Esophagus muscularis mucosa (tissue), 4 donors: ENCODE data around the gene LBX1. TPM values are rescaled to one million over a fixed set of nuclear protein-coding genes. Genes with fewer than 3 reads are reported as not detected.

Experiments
- DNase-seq: peaks from one replicate; pipeline ENCODE4 v3.0.0-alpha.2; 2017; ENCODE audit errors: extremely low spot score
- H3K27ac ChIP-seq, 4 donors: fragments of 200-600 bp; sonication (generic); replicated peaks in 1 of 4; 1 replicate in 3 of 4; 2 replicates in 1 of 4; pipeline ENCODE4 v1.5.1; 2016 to 2019; ENCODE audit warnings: mild to moderate bottlenecking in 1 of 4
- H3K27me3 ChIP-seq, 4 donors: fragments of 200-600 bp; sonication (generic); one replicate each; pipeline versions ENCODE4 v1.5.1 to v1.6.0; 2016 to 2019
- H3K36me3 ChIP-seq, 4 donors: fragments of 200-600 bp; sonication (generic); one replicate each; pipeline ENCODE4 v1.5.1; 2016 to 2019
- H3K4me1 ChIP-seq, 4 donors: fragments of 200-600 bp; sonication (generic); one replicate each; pipeline ENCODE4 v1.5.1; 2016 to 2019
- H3K4me3 ChIP-seq, 4 donors: fragments of 200-600 bp; sonication (generic); 1 replicate in 2 of 4; 2 replicates in 2 of 4; pipeline ENCODE4 v1.5.1; 2016 to 2019; ENCODE audit warnings: mild to moderate bottlenecking in 4 of 4, moderate library complexity in 1 of 4
- H3K9me3 ChIP-seq, 4 donors: fragments of 200-600 bp; sonication (generic); 1 replicate in 3 of 4; 2 replicates in 1 of 4; pipeline ENCODE4 v1.5.1; 2016 to 2019
- EP300 ChIP-seq: sonication (generic); formaldehyde crosslinking; IDR thresholded peaks from one replicate; pipeline ENCODE4 v1.6.1; 2017; ENCODE audit warnings: antibody characterized with exemption
- POLR2A ChIP-seq: fragments of 450-650 bp; IDR thresholded peaks from one replicate; pipeline ENCODE4 v1.6.1; 2017; ENCODE audit warnings: antibody characterized with exemption, moderate library complexity, mild to moderate bottlenecking, low read depth
- POLR2AphosphoS5 ChIP-seq, 2 donors: sonication (generic); formaldehyde crosslinking; IDR thresholded peaks; one replicate each; pipeline ENCODE4 v1.6.1; 2017; ENCODE audit warnings: antibody characterized with exemption in 2 of 2
- WGBS: methylation state at CpG from one replicate; pipeline ENCODE4 v1.1.5; 2018; 5-methylcytosine and 5-hydroxymethylcytosine counted together
- intact Hi-C: fragments of 100-400 bp; cut with DNase I; formaldehyde crosslinking; loops from one replicate; pipeline ENCODE4 v1.15.1; 2023
- total RNA-seq, 4 donors: library from RNA; depleted of rRNA; stranded (reverse); fragments of >200 nt; gene quantifications; one replicate each; pipeline versions ENCODE4 v1.1.0 to v1.2.1, GENCODE V29; 2016
- TF ChIP-seq, protein P1 (sequence below), 3 experiments: fragments of 200-600 bp in 2 of 3; fragments of 450-650 bp in 1 of 3; sonication (generic) in 2 of 3; IDR thresholded peaks; one replicate each; pipeline ENCODE4 v1.5.1; 2017 to 2019; ENCODE audit warnings: antibody characterized with exemption in 3 of 3, mild to moderate bottlenecking in 2 of 3, moderate library complexity in 1 of 3

Gene LBX1
- total RNA-seq, 4 donors from 2014 or later: not detected

DNA sequence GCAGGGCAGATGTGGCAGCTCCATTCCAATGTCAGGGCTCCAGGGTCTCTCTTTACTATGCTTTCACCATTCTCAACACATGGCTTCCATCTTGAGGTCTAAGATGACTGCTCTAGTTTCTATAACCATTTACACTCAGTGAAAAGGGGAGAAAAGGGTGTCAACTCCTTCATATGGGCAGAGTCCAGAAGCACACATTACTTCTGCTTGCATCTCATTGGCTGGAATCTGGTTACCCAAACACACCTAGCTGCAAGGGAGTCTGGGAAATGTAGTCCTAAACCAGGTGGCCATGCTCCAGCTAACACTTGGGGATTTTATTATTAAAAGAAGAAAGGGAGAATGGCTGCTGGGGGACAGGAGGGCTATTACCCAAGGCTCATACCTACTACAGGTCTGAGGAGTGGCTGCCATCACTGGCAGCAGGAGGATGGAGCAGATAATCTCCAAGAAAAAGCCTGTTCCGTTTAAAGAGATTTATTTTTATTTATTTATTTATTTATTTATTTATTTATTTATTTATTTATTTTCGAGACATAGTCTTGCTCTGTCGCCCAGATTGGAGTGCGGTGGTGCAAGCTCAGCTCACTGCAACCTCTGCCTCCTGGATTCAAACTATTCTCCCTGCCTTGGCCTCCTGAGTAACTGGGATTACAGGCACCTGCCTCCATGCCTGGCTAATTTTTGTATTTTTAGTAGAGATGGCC lies 29.1 kb upstream of the LBX1 start:
- intact Hi-C loops: no loop called here
- TF ChIP-seq POLR2A (no peak), POLR2AphosphoS5 (IDR thresholded peaks at IDR 0.05) (no peak), EP300 (no peak)
- TF ChIP-seq, protein P1, sequence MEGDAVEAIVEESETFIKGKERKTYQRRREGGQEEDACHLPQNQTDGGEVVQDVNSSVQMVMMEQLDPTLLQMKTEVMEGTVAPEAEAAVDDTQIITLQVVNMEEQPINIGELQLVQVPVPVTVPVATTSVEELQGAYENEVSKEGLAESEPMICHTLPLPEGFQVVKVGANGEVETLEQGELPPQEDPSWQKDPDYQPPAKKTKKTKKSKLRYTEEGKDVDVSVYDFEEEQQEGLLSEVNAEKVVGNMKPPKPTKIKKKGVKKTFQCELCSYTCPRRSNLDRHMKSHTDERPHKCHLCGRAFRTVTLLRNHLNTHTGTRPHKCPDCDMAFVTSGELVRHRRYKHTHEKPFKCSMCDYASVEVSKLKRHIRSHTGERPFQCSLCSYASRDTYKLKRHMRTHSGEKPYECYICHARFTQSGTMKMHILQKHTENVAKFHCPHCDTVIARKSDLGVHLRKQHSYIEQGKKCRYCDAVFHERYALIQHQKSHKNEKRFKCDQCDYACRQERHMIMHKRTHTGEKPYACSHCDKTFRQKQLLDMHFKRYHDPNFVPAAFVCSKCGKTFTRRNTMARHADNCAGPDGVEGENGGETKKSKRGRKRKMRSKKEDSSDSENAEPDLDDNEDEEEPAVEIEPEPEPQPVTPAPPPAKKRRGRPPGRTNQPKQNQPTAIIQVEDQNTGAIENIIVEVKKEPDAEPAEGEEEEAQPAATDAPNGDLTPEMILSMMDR (IDR thresholded peaks at IDR 0.05): no peak
- Histone ChIP-seq H3K4me1 (peaks cover 0 to 2% (median under 1%) of the 10 kb centered on the region in 4 donors), H3K27me3 (peaks cover 0 to 73% (median 8%) of the 10 kb centered on the region in 4 donors), H3K27ac (no peak overlapping the region), H3K36me3 (no peaks in the 10 kb centered on the region), H3K4me3 (no peak overlapping the region), H3K9me3 (peaks cover 0 to 17% (median 12%) of the 10 kb centered on the region in 4 donors)
- 88% methylated on average over 4 of the region's 4 CpGs for WGBS
- DNase-seq: no peak

DNA sequence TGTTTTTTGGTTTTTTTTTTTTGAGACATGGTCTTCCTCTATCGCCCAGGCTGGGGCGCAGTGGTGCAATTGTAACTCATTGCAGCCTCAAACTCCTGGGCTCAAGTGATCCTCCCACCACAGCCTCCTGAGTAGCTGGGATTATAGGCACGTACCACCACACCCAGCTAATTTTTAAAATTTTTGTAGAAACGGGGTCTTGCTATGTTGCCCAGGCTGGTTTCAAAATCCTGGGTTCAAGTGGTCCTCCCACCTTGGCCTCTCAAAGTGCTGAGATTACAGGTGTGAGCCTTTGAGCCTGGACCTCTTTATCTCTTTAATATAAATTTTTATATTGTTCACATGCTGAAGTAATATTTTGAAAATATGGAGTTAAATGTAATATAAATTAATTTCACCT lies 28.2 kb upstream of the LBX1 start:
- Histone ChIP-seq H3K27ac (no peak overlapping the region), H3K27me3 (peaks cover 0 to 72% (median 7%) of the 10 kb centered on the region in 4 donors), H3K9me3 (peaks cover 0 to 17% (median 12%) of the 10 kb centered on the region in 4 donors), H3K4me1 (no peaks in the 10 kb centered on the region), H3K4me3 (no peak overlapping the region), H3K36me3 (no peaks in the 10 kb centered on the region)
- DNase-seq: no peak
- TF ChIP-seq POLR2AphosphoS5 (IDR thresholded peaks at IDR 0.05): no peak
- TF ChIP-seq, protein P1 (IDR thresholded peaks at IDR 0.05): no peak
- TF ChIP-seq EP300: no peak
- TF ChIP-seq POLR2A: no peak
- 91% methylated on average over 4 of the region's 4 CpGs for WGBS
- intact Hi-C loops: no loop called here

DNA sequence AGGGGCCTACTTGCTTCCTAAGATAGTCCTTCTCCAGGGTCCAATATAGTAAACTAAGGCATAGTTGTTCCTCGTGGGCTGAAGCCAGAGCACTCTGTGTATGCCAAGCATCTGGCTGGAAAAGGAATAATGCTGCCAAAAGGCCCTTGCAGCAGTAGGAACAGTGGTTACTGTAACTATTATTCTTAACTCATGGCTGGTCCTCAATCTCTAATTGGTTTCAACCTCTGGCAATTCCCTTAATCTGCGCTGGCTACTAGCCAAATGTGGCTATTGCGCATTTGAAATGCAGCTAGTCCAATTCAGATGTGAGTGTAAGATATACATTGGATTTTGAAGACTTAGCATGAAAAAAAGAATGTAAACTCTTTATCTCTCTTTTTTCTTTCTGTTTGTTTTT lies 27.8 kb upstream of the LBX1 start:
- DNase-seq: no peak
- peaks cover 0 to 72% (median 7%) of the 10 kb centered on the region in 4 donors for H3K27me3 ChIP-seq
- TF ChIP-seq, protein P1 (IDR thresholded peaks at IDR 0.05): no peak
- no peak overlapping the region for H3K27ac ChIP-seq
- no peaks in the 10 kb centered on the region for H3K4me1 ChIP-seq
- no peaks in the 10 kb centered on the region for H3K36me3 ChIP-seq
- intact Hi-C loops: no loop called here
- H3K4me3 ChIP-seq: no peak overlapping the region
- peaks cover 0 to 17% (median 12%) of the 10 kb centered on the region in 4 donors for H3K9me3 ChIP-seq
- 64% methylated on average over 3 of the region's 3 CpGs for WGBS

DNA sequence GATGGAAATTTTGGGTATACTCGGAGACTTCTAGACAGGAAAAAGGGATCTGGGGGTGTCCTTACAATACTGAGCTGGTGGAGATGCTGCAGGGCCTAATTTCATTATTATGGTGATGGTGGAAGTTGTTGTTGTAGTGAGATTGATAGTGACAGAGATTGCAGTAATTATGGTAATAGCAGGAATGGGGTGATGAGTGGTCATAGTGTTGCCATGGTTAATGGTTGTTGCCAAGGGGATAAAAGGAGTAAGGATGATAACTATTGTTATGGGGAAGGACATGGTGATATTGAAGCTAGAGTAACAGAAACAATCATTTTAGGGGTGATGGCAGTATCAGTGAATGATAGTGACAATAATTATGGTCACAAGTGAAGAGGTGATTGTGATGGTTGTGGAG lies 27.1 kb upstream of the LBX1 start:
- no peaks in the 10 kb centered on the region for H3K36me3 ChIP-seq
- peaks cover 0 to 70% (median 7%) of the 10 kb centered on the region in 4 donors for H3K27me3 ChIP-seq
- peaks cover 0 to 17% (median 12%) of the 10 kb centered on the region in 4 donors for H3K9me3 ChIP-seq
- no peak overlapping the region for H3K4me3 ChIP-seq
- TF ChIP-seq, protein P1 (IDR thresholded peaks at IDR 0.05): no peak
- TF ChIP-seq POLR2A: no peak
- TF ChIP-seq POLR2AphosphoS5 (IDR thresholded peaks at IDR 0.05): no peak
- no peak for TF ChIP-seq EP300
- WGBS: 90% methylated on average over 1 of the region's 1 CpG
- no peak overlapping the region for H3K27ac ChIP-seq
- no peak for DNase-seq
- intact Hi-C loops: no loop called here
- H3K4me1 ChIP-seq: no peaks in the 10 kb centered on the region

DNA sequence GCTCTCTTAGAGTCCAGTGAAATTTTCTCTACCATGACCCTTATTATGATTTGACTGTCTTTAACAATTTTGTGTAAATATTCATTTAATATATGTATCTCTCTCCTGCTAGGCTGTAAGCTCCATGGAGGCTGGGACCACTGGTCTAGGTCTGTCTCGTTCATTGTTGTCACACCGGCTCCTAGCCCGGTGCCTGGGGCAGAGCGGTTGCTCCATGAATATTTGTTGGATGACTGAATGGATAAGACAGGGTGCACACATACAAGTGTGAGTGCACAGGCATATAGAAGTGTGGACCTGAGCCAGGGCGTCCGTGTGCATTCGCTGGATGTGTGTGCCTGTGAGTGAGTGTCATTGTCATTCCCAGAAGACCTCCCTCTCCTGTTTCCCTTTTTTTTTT lies 20.9 kb upstream of the LBX1 start:
- Histone ChIP-seq H3K4me3 (no peak overlapping the region), H3K36me3 (no peaks in the 10 kb centered on the region), H3K4me1 (no peaks in the 10 kb centered on the region), H3K27me3 (peaks cover 0 to 72% (median 0%) of the 10 kb centered on the region in 4 donors), H3K9me3 (no peaks in the 10 kb centered on the region), H3K27ac (no peak overlapping the region)
- intact Hi-C loops: no loop called here
- no peak for TF ChIP-seq POLR2AphosphoS5 (IDR thresholded peaks at IDR 0.05)
- no peak for TF ChIP-seq EP300
- TF ChIP-seq POLR2A: no peak
- TF ChIP-seq, protein P1 (IDR thresholded peaks at IDR 0.05): no peak
- no peak for DNase-seq
- WGBS: 86% methylated on average over 7 of the region's 7 CpGs
